Measurements from ENCODE around the gene BUD23. TPM values are rescaled to one million over a fixed set of nuclear protein-coding genes. Genes with fewer than 3 reads are reported as not detected.

The BUD23 gene
- total RNA-seq, 2 donors from 2014 or later: 58.9 to 60.9 TPM

- TF ChIP-seq CTCF (IDR thresholded peaks at IDR 0.05): no peak
- Histone ChIP-seq H3K36me3 (peaks cover 24% of the 10 kb centered on the region), H3K4me1 (peaks cover 0 to 31% of the 10 kb centered on the region in 2 donors), H3K9me3 (no peaks in the 10 kb centered on the region), H3K27me3 (no peaks in the 10 kb centered on the region), H3K27ac (peak overlapping the region; percentile 69 to 84), H3K4me3 (peak overlapping the region; percentile 68 to 83)
- DNase-seq (ENCODE audit: low spot score): no peak
Observed at GRCh38 chr7:73738220-73738611, 54.8 kb downstream of the BUD23 start.

DNA sequence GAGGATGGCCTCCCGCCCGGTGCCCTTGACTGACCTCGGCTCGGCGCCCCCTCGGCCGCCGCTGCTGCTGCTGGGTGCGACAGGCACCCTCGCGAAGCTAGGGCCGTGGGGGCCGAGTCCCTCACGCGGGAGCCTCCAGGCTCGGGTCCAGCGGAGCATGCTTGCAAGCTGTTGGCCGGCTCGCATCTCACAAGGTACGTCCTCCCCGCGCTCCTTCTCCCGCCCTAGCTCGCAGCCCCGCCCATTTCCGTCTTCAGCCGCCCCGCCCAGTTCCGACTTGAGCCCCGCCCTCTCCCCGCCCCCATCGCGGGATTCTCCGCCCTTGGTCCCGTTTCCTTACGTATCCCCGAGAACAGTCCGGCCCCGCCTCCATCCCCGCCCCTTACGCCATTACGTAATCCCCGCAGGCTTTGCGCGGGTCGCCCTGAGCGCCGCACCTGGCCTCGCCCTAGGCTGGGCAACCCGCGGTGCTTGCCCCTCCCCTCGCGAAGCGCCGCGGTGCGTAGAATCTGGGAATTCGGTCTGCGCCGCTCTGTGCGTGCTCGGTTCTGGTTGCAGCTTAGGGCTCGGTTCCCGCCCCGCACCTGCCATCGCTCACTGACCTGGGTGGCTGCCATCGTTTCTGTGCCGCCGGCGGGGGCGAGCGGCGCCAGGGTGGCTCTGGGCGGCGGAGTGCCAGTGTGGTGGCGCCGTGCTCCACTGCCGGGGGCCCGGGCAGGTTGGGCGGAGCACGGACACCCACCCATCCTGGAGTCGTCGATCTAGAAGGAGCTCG, 55.4 kb downstream of the BUD23 start, which contains the start of gene ABHD11:
Gene ABHD11 (minus strand): TSS at position 191 of the 775 bp plus-strand sequence. CDS start 32 bp downstream, at position 159.
- TF ChIP-seq CTCF (IDR thresholded peaks at IDR 0.05): no peak
- Histone ChIP-seq H3K36me3 (peaks cover 24% of the 10 kb centered on the region), H3K4me1 (peaks cover 0 to 31% of the 10 kb centered on the region in 2 donors), H3K4me3 (peak within 1 kb of the TSS; percentile 68 to 83), H3K27me3 (no peaks in the 10 kb centered on the region), H3K27ac (peak within 1 kb of the TSS; percentile 84 to 85), H3K9me3 (no peaks in the 10 kb centered on the region)
- DNase-seq (ENCODE audit: low spot score): peak; percentile 98

DNA sequence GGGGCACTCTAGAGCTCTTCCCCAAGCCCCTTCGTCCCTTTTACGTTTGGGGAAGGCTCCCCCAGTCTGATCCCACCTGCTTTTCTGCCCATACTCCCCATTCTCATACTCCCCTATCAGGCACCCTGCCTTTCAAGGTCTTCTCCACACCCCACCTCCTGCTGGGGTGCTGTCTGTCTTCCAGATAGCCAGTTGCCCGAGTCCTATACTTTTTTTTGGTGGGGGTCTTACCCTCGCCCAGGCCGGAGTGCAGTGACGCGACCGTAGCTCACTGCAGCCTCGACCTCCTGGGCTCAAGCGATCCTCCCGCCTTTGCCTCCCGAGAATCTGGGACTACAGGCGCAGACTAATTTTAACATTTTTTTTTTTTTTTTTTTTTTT, 56.0 kb downstream of the BUD23 start:
- peak overlapping the region; percentile 84 to 85 for H3K27ac ChIP-seq

DNA sequence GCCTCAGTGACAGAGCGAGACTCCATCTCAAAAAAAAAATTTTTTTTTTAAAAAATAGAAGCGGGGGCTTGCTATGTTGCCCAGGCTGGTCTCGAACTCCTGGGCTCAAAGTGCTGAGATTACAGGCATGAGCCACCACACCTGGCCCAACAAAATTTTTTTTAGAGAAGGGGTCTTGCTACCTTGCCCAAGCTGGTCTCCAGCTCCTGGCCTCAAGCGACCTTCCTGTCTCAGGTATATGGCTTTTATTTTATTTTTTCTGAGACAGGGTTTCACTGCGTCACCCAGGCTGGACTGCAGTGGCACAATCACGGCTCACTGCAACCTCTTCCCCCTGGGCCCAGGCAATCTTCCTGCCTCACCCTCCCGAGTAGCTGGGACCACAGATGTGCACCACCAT, 56.8 kb downstream of the BUD23 start:
- DNase-seq (ENCODE audit: low spot score): no peak
- H3K9me3 ChIP-seq: no peaks in the 10 kb centered on the region
- no peaks in the 10 kb centered on the region for H3K27me3 ChIP-seq
- H3K36me3 ChIP-seq: peaks cover 23% of the 10 kb centered on the region
- TF ChIP-seq CTCF (IDR thresholded peaks at IDR 0.05): no peak
- no peak overlapping the region for H3K27ac ChIP-seq
- H3K4me1 ChIP-seq: peaks cover 0 to 31% of the 10 kb centered on the region in 2 donors
- no peak overlapping the region for H3K4me3 ChIP-seq

More for the DNA sequence above, 56.0 kb downstream of the BUD23 start:
- H3K9me3 ChIP-seq: no peaks in the 10 kb centered on the region
- H3K4me3 ChIP-seq: peak overlapping the region; percentile 68 to 83
- peaks cover 24% of the 10 kb centered on the region for H3K36me3 ChIP-seq
- H3K27me3 ChIP-seq: no peaks in the 10 kb centered on the region
- H3K4me1 ChIP-seq: peaks cover 0 to 31% of the 10 kb centered on the region in 2 donors
- no peak for DNase-seq (ENCODE audit: low spot score)
- no peak for TF ChIP-seq CTCF (IDR thresholded peaks at IDR 0.05)

GRCh38 chr7:73740771-73741170, 57.4 kb downstream of the BUD23 start:
- TF ChIP-seq CTCF (IDR thresholded peaks at IDR 0.05): no peak
- H3K36me3 ChIP-seq: peaks cover 18% of the 10 kb centered on the region
- no peak for DNase-seq (ENCODE audit: low spot score)
- no peaks in the 10 kb centered on the region for H3K27me3 ChIP-seq
- no peak overlapping the region for H3K4me3 ChIP-seq
- H3K9me3 ChIP-seq: no peaks in the 10 kb centered on the region
- H3K4me1 ChIP-seq: peaks cover 0 to 31% of the 10 kb centered on the region in 2 donors
- no peak overlapping the region for H3K27ac ChIP-seq

Data from right atrium auricular region (tissue), 2 donors.